HG03103 (cell line): ENCODE measurements around the gene PHLPP1.

ENCODE experiments used
- ATAC-seq: cut with Tn5 transposase; IDR thresholded peaks from one replicate; pipeline ENCODE4 v1.9.1; 2021; ENCODE audit warnings: low read depth; ENCODE audit not compliant: unreplicated experiment

PHLPP1 gene

GRCh38 chr18:62919109-62919838 lies 203.9 kb downstream of the PHLPP1 start:
- no peak for ATAC-seq

GRCh38 chr18:62925031-62925688 lies 209.8 kb downstream of the PHLPP1 start:
- ATAC-seq, result no peak

GRCh38 chr18:62928326-62928725 lies 213.0 kb downstream of the PHLPP1 start:
- no peak for ATAC-seq

- ATAC-seq, result no peak
These were observed 218.0 kb downstream of the PHLPP1 start for GRCh38 chr18:62933261-62933887.

- ATAC-seq, result no peak
These were observed 220.7 kb downstream of the PHLPP1 start for GRCh38 chr18:62935994-62936393.

- no peak for ATAC-seq
These were observed 221.7 kb downstream of the PHLPP1 start for GRCh38 chr18:62937065-62937464.

GRCh38 chr18:62938006-62938405 lies 222.7 kb downstream of the PHLPP1 start:
- no peak for ATAC-seq

GRCh38 chr18:62938487-62938886 lies 223.1 kb downstream of the PHLPP1 start:
- no peak for ATAC-seq

- ATAC-seq, result no peak
These were observed 224.1 kb downstream of the PHLPP1 start for GRCh38 chr18:62939433-62939832.

- ATAC-seq, result no peak
These were observed 224.6 kb downstream of the PHLPP1 start for GRCh38 chr18:62939926-62940325.

GRCh38 chr18:62942578-62942977 lies 227.2 kb downstream of the PHLPP1 start:
- no peak for ATAC-seq

- no peak for ATAC-seq
These were observed 229.1 kb downstream of the PHLPP1 start for GRCh38 chr18:62944454-62944853.

GRCh38 chr18:62948788-62949187 lies 233.4 kb downstream of the PHLPP1 start:
- ATAC-seq, result no peak

- ATAC-seq, result no peak
These were observed 234.9 kb downstream of the PHLPP1 start for GRCh38 chr18:62950246-62950645.

GRCh38 chr18:62952807-62953206 lies 237.5 kb downstream of the PHLPP1 start:
- ATAC-seq, result no peak

- no peak for ATAC-seq
These were observed 238.3 kb downstream of the PHLPP1 start for GRCh38 chr18:62953663-62954062.

GRCh38 chr18:62954366-62954765 lies 239.0 kb downstream of the PHLPP1 start:
- ATAC-seq, result no peak

GRCh38 chr18:62957885-62958472 lies 242.6 kb downstream of the PHLPP1 start:
- ATAC-seq, result peak; percentile 65

- no peak for ATAC-seq
These were observed 244.1 kb downstream of the PHLPP1 start for GRCh38 chr18:62959481-62959880.

- no peak for ATAC-seq
These were observed 248.2 kb downstream of the PHLPP1 start for GRCh38 chr18:62963507-62963906.

GRCh38 chr18:62964432-62964831 lies 249.1 kb downstream of the PHLPP1 start:
- no peak for ATAC-seq
